Muscle layer of colon (tissue), 2 donors: Measurements from ENCODE around the gene COL1A2.

ENCODE experiments used
- H3K27ac ChIP-seq: one replicate; pipeline ENCODE4 v1.7.0; 2013; ENCODE audit warnings: low read depth, mild to moderate bottlenecking, low read length, moderate library complexity
- H3K27me3 ChIP-seq, 2 donors: one replicate each; pipeline ENCODE4 v1.7.0; 2013; ENCODE audit warnings: low read length in 2 of 2, mild to moderate bottlenecking in 2 of 2; ENCODE audit not compliant: insufficient read depth in 2 of 2, control insufficient read depth in 1 of 2
- H3K36me3 ChIP-seq: one replicate; pipeline ENCODE4 v1.7.0; 2013; ENCODE audit warnings: mild to moderate bottlenecking, low read length; ENCODE audit not compliant: insufficient read depth
- H3K4me1 ChIP-seq: one replicate; pipeline ENCODE4 v1.7.0; 2013; ENCODE audit warnings: mild to moderate bottlenecking, low read length; ENCODE audit not compliant: insufficient read depth
- H3K4me3 ChIP-seq, 2 donors: one replicate each; pipeline ENCODE4 v1.7.0; 2013; ENCODE audit warnings: low read length in 2 of 2, low read depth in 1 of 2, mild to moderate bottlenecking in 1 of 2, moderate library complexity in 1 of 2
- H3K9ac ChIP-seq: one replicate; pipeline ENCODE4 v1.7.0; 2013; ENCODE audit warnings: low read length
- H3K9me3 ChIP-seq: one replicate; pipeline ENCODE4 v1.7.0; 2013; ENCODE audit warnings: mild to moderate bottlenecking, low read length
- donor health status: abdominal sarcoma.
- donor health status: Adenocarcinoma of cecum.

Gene COL1A2

DNA sequence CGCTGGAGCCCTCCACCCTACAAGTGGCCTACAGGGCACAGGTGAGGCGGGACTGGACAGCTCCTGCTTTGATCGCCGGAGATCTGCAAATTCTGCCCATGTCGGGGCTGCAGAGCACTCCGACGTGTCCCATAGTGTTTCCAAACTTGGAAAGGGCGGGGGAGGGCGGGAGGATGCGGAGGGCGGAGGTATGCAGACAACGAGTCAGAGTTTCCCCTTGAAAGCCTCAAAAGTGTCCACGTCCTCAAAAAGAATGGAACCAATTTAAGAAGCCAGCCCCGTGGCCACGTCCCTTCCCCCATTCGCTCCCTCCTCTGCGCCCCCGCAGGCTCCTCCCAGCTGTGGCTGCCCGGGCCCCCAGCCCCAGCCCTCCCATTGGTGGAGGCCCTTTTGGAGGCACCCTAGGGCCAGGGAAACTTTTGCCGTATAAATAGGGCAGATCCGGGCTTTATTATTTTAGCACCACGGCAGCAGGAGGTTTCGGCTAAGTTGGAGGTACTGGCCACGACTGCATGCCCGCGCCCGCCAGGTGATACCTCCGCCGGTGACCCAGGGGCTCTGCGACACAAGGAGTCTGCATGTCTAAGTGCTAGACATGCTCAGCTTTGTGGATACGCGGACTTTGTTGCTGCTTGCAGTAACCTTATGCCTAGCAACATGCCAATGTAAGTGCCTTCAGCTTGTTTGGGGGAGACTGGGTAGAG is at the start of gene COL1A2:
TSS of gene COL1A2 (plus strand) at position 459 of the 704 bp plus-strand sequence. CDS start at position 596, 137 bp downstream.
- peak within 1 kb of the TSS; percentile 77 to 98 for H3K4me3 ChIP-seq
- H3K9ac ChIP-seq: peak within 1 kb of the TSS; percentile 91
- H3K27ac ChIP-seq: peak within 1 kb of the TSS; percentile 87
- H3K9me3 ChIP-seq: no peaks in the 10 kb centered on the region
- peaks cover 34% of the 10 kb centered on the region for H3K4me1 ChIP-seq
- H3K27me3 ChIP-seq: no peaks in the 10 kb centered on the region
- H3K36me3 ChIP-seq: peaks cover 8% of the 10 kb centered on the region

DNA sequence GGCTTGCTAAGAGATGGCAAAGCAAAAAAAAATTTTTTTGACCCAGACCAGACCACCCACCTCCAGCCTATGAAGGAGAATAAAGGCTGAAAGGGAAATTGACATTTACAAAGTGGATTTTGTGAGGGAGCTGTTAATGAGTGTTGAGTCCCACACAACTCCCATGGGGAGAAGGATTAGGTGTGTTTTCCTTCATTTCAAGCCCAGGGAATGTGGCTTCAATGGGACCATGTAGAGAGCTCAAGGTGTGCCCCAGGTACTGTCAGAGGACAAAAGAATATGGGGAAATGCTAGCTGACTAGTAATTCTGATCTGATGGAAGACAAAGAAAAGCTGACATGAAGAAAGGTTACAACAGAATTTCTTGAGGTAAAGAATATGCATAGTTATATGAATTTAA is 48.8 kb upstream of the COL1A2 start:
- Histone ChIP-seq H3K9me3 (no peaks in the 10 kb centered on the region), H3K9ac (no peak overlapping the region), H3K27me3 (no peaks in the 10 kb centered on the region), H3K4me3 (no peak overlapping the region), H3K4me1 (peaks cover 6% of the 10 kb centered on the region), H3K27ac (no peak overlapping the region), H3K36me3 (no peaks in the 10 kb centered on the region)

DNA sequence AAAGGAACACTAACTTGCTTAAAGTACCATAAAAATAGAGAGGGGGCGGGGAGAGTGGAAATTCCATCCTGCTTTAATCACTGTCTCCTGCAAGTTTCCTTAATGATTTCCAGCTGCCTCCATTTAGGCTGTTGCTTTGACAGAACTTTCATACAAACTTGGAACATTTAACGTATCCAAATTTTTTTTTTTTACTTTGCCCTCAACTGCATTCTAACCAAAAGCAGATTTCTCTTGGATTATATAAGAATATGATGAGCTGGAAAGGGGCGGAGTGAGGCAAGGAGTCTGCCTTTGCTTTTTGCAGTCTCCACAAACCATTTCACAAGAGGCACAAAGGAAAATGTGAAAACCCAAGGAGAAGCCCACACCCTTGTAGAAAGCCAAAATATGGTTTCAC is 46.6 kb upstream of the COL1A2 start:
- Histone ChIP-seq H3K36me3 (no peaks in the 10 kb centered on the region), H3K27ac (no peak overlapping the region), H3K9ac (no peak overlapping the region), H3K27me3 (no peaks in the 10 kb centered on the region), H3K4me1 (peaks cover 6% of the 10 kb centered on the region), H3K4me3 (no peak overlapping the region), H3K9me3 (no peaks in the 10 kb centered on the region)

DNA sequence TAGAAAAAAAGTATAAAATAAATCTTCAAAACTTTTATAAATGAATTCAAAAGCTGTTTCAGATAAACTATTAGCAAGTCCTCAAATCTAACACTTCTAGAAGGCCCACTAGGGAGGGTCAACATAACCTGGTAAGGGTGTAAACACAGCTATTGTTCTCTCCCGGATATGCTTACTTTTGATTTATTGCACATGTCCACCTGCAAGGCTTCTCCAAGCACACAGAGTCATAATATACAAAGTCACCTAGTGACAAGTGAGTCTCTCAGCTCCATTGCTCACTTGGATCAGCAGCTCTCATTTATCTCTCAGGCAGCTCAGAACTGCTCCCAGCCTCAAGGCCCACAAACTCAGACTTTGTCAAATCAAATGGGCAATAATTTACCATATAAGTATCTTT is 44.0 kb upstream of the COL1A2 start:
- Histone ChIP-seq H3K4me3 (no peak overlapping the region), H3K27ac (no peak overlapping the region), H3K36me3 (no peaks in the 10 kb centered on the region), H3K9me3 (no peaks in the 10 kb centered on the region), H3K9ac (no peak overlapping the region), H3K4me1 (peaks cover 18% of the 10 kb centered on the region), H3K27me3 (no peaks in the 10 kb centered on the region)

DNA sequence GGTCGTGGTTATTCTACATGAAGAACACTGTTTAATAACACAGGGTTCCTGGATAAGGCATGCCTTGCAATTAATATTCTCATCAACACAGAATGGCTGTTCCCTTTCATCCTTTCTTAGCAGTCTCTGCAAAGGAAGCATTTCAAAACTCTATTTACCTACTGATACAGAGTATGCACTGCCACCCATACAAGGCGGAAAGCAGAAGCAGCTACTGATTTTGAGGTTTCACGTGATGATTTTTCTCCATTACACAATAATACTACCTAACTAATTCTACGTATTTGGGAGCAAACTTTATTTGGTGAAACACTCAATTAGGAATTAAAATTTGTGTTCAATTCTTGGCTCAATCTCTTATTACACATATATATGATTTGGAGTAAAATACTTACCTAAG is 43.0 kb upstream of the COL1A2 start:
- no peaks in the 10 kb centered on the region for H3K36me3 ChIP-seq
- no peaks in the 10 kb centered on the region for H3K9me3 ChIP-seq
- H3K4me3 ChIP-seq: no peak overlapping the region
- no peak overlapping the region for H3K27ac ChIP-seq
- H3K9ac ChIP-seq: no peak overlapping the region
- peaks cover 20% of the 10 kb centered on the region for H3K4me1 ChIP-seq
- H3K27me3 ChIP-seq: no peaks in the 10 kb centered on the region

DNA sequence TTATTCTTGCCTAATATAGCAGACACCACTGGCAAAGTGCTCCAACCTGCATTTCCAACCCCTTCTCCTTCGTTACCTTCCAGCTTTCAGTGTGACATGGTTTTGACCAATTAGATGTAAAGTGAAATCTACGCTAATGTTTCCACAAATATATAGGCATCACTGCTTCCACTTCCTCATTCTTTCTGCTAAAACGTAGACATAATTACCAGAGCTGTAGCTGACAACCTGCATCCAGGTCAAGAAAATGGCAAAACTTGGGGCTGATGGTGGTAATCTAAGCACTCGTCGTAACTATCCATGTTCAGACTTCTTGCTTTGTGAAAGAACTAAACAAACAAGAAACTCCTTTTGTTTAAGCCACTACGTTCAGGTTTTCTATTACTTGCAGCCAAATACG is 41.8 kb upstream of the COL1A2 start:
- no peak overlapping the region for H3K27ac ChIP-seq
- H3K4me1 ChIP-seq: peaks cover 15% of the 10 kb centered on the region
- H3K9ac ChIP-seq: no peak overlapping the region
- no peaks in the 10 kb centered on the region for H3K9me3 ChIP-seq
- no peaks in the 10 kb centered on the region for H3K27me3 ChIP-seq
- no peak overlapping the region for H3K4me3 ChIP-seq
- H3K36me3 ChIP-seq: no peaks in the 10 kb centered on the region

DNA sequence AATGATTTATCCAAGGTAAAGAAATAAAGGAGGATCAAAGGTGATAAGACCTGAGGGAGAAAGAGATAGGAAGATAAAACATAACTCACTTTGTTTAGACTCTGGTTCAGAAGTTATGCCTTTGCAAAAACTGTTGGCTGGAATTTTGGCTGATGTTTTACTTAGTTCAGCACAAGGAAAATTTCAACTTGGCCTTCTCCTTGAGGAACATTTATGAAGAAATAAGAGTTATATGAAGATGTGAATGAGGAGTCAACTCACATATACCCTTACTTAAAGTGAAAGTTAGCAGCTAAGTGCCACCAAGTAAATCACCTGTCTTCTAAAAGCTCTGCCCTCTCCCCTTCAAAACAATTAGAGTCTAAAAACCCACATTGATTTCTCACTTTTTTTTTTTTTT is 39.7 kb upstream of the COL1A2 start:
- H3K9ac ChIP-seq: no peak overlapping the region
- no peaks in the 10 kb centered on the region for H3K9me3 ChIP-seq
- H3K27me3 ChIP-seq: no peaks in the 10 kb centered on the region
- no peak overlapping the region for H3K4me3 ChIP-seq
- H3K4me1 ChIP-seq: peaks cover 14% of the 10 kb centered on the region
- H3K36me3 ChIP-seq: no peaks in the 10 kb centered on the region
- no peak overlapping the region for H3K27ac ChIP-seq

DNA sequence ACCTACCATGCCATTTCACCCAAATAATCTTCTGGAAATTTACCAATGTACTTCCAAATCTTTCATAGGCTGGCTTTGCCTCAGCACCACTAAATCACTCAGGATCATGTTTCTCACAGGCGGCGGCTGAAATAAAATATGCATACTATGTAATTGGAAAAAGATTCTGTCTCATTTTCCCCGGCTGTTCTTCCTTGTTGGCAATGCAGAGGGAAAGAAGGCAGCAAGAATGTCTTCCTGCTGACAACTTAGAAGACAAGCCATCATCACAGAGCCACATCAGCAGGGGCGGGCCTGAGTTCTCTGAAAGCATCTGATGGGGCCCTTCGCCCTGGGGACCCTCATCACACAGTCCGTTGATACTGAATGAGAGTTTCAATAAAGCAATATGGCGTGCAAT is 39.2 kb upstream of the COL1A2 start:
- no peaks in the 10 kb centered on the region for H3K27me3 ChIP-seq
- H3K9me3 ChIP-seq: no peaks in the 10 kb centered on the region
- peaks cover 14% of the 10 kb centered on the region for H3K4me1 ChIP-seq
- no peak overlapping the region for H3K4me3 ChIP-seq
- no peak overlapping the region for H3K9ac ChIP-seq
- H3K27ac ChIP-seq: no peak overlapping the region
- H3K36me3 ChIP-seq: no peaks in the 10 kb centered on the region

DNA sequence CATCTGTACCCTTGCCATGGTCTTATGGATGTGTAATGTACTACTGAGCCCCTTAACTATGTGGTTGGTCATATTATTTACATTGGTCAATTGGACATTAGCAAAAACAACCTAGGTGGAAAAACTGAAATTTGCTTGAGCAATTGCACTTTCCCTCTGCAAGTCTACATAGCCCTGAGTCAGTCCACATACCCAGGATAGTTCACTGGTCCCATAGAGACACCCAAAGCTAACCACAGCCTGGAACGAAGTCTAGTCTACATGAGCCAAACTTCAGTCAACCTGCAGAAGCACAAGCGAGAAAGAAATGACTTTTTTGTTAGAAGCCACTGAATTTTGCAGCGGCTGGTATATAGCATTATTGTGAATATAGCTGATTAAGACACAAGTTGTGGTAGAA is 37.6 kb upstream of the COL1A2 start:
- H3K36me3 ChIP-seq: no peaks in the 10 kb centered on the region
- H3K9ac ChIP-seq: no peak overlapping the region
- H3K27me3 ChIP-seq: no peaks in the 10 kb centered on the region
- no peaks in the 10 kb centered on the region for H3K9me3 ChIP-seq
- H3K4me3 ChIP-seq: no peak overlapping the region
- H3K27ac ChIP-seq: no peak overlapping the region
- peaks cover 14% of the 10 kb centered on the region for H3K4me1 ChIP-seq

DNA sequence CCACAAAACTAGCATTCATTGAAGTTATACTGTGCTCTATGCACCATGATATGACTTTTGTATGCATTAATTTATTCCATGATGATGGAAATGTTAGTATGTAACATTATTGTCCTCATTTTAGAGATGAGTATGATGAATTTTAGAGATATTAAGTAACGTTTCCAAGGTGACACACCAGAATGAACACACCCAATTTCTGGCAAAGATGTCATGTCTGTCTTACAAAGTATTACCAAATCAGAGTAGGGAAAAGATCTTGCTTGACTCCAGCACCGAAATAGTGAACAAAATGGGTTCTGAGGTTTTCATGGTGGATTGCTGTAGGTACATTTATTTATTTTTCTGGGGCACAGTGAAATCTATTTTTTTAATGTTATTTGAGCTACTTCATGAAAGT is 33.8 kb upstream of the COL1A2 start:
- Histone ChIP-seq H3K27me3 (no peaks in the 10 kb centered on the region), H3K9ac (no peak overlapping the region), H3K27ac (no peak overlapping the region), H3K4me3 (no peak overlapping the region), H3K9me3 (no peaks in the 10 kb centered on the region), H3K4me1 (no peaks in the 10 kb centered on the region), H3K36me3 (no peaks in the 10 kb centered on the region)

DNA sequence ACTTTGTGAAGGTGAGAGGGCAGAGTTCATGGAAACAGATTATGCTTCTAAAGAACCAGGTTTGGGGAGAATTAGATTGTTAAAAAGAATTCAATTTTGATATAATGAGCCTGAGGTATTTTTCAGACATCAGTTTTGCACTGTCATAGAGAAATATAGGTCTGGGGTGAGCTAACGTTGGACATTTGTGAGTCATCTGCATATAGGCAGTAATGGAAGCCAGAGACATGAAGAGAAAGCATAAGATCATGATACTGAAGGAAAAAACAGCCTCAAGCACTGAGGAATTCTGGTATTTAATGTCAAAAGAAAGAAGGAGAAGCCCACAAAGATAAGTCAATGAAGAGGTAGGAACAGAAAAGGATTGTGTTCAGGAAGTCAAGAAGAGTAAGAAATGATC is 32.4 kb upstream of the COL1A2 start:
- Histone ChIP-seq H3K9ac (no peak overlapping the region), H3K36me3 (no peaks in the 10 kb centered on the region), H3K9me3 (no peaks in the 10 kb centered on the region)

DNA sequence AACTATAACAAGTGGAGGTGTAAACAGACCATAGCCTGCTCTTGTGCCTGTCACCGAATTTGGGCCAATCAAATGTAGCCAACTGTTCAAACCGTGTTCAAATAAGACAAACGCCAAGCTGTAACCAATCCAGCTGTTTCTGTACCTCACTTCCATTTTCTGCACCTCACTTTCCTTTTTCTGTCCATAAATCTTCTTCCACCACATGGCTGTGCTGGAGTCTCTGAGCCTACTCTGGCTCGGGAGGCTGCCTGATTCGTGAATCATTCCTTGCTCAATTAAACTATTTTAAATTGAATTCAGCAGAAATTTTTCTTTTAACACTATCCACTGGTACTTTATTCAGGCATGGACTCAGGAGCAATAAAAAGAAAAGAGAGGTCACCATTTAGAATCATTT is 29.9 kb upstream of the COL1A2 start:
- no peaks in the 10 kb centered on the region for H3K9me3 ChIP-seq
- no peaks in the 10 kb centered on the region for H3K36me3 ChIP-seq
- H3K4me3 ChIP-seq: no peak overlapping the region
- no peak overlapping the region for H3K27ac ChIP-seq
- H3K9ac ChIP-seq: no peak overlapping the region
- no peaks in the 10 kb centered on the region for H3K27me3 ChIP-seq
- H3K4me1 ChIP-seq: peaks cover 18% of the 10 kb centered on the region

More for the DNA sequence above, 32.4 kb upstream of the COL1A2 start:
- Histone ChIP-seq H3K4me1 (no peaks in the 10 kb centered on the region), H3K4me3 (no peak overlapping the region), H3K27me3 (no peaks in the 10 kb centered on the region), H3K27ac (no peak overlapping the region)
